BJ (cell line): ENCODE results near the gene COL2A1. TPM values are rescaled to one million over a fixed set of nuclear protein-coding genes. Genes with fewer than 3 reads are reported as not detected.

ENCODE experiments used
- CTCF ChIA-PET: fragments of 350-600 bp; formaldehyde crosslinking; extraction: SDS; loops from one replicate; lab custom pipeline; 2021; ENCODE audit warnings: antibody characterized with exemption, inconsistent platforms; lab: Yijun Ruan, JAX
- POLR2A ChIA-PET: fragments of 300-600 bp; sonication (Branson Sonifier 250); formaldehyde crosslinking; extraction: SDS; loops from one replicate; lab custom pipeline; 2021; ENCODE audit warnings: antibody characterized with exemption; lab: Charles Lee
- DNase-seq: peaks from one replicate; pipeline ENCODE4 v3.0.0-alpha.2; 2011; ENCODE audit warnings: low read depth
- H3K27me3 ChIP-seq: 2 replicates; pipeline ENCODE4 v1.6.0; 2011; ENCODE audit warnings: low read length; ENCODE audit not compliant: control insufficient read depth, insufficient read depth
- H3K36me3 ChIP-seq: 2 replicates; pipeline ENCODE4 v1.5.1; 2011; ENCODE audit warnings: low read length; ENCODE audit not compliant: control insufficient read depth, insufficient read depth
- H3K4me3 ChIP-seq: 2 replicates; pipeline ENCODE4 v1.5.1; 2011; ENCODE audit warnings: low read depth, mild to moderate bottlenecking, control low read depth, low read length
- polyA plus RNA-seq: library from polyadenylated mRNA; depleted of rRNA; stranded (reverse); fragments of >200 nt; gene quantifications from 2 replicates; pipeline ENCODE4 v1.2.3, GENCODE V29; 2011
- TF ChIP-seq, protein P1 (sequence below): IDR thresholded peaks from 2 replicates; pipeline ENCODE4 v1.5.1; 2011; ENCODE audit warnings: low read depth, mild to moderate bottlenecking, control low read depth, inconsistent platforms, low read length, moderate library complexity; ENCODE audit not compliant: insufficient read depth

The COL2A1 gene
- polyA plus RNA-seq, 1 experiment = not detected

DNA sequence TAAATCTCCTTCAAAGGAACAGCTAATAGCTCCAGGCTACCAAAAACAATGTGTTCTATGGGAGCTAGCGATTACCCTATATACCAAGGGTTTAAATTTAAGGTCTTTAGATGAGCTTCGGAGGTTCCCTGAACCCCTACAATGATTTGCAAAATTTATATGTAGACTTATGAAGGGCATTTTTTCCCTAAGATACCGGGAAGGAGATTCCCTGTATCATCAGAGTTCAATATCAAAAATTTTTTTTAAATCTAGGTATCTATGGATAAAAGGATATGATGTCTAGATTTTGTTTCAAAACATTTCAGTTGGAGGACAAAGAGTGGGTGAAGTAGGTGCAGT, 17.9 kb upstream of the COL2A1 start:
- DNase-seq = no peak
- POLR2A ChIA-PET = no interaction called here
- CTCF ChIA-PET = interaction anchor here (0.9 kb wide), 1 partner anchor 14 kb away, joined by 3 read pairs; no protein-coding TSS in a partner anchor
- H3K36me3 ChIP-seq = no peaks in the 10 kb centered on the region
- no peak overlapping the region for H3K4me3 ChIP-seq
- peaks cover 32% of the 10 kb centered on the region for H3K27me3 ChIP-seq
- TF ChIP-seq, protein P1, sequence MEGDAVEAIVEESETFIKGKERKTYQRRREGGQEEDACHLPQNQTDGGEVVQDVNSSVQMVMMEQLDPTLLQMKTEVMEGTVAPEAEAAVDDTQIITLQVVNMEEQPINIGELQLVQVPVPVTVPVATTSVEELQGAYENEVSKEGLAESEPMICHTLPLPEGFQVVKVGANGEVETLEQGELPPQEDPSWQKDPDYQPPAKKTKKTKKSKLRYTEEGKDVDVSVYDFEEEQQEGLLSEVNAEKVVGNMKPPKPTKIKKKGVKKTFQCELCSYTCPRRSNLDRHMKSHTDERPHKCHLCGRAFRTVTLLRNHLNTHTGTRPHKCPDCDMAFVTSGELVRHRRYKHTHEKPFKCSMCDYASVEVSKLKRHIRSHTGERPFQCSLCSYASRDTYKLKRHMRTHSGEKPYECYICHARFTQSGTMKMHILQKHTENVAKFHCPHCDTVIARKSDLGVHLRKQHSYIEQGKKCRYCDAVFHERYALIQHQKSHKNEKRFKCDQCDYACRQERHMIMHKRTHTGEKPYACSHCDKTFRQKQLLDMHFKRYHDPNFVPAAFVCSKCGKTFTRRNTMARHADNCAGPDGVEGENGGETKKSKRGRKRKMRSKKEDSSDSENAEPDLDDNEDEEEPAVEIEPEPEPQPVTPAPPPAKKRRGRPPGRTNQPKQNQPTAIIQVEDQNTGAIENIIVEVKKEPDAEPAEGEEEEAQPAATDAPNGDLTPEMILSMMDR = no peak

GRCh38 chr12:48021485-48022179, 17.4 kb upstream of the COL2A1 start:
- H3K36me3 ChIP-seq = no peaks in the 10 kb centered on the region
- CTCF ChIA-PET = interaction anchor here (0.9 kb wide), 1 partner anchor 14 kb away, joined by 3 read pairs; no protein-coding TSS in a partner anchor
- no peak for DNase-seq

GRCh38 chr12:48019639-48020265, 15.5 kb upstream of the COL2A1 start:
- CTCF ChIA-PET = interaction anchor here (1.1 kb wide), 1 partner anchor 9 kb away, joined by 3 read pairs; no protein-coding TSS in a partner anchor
- Histone ChIP-seq H3K4me3 (no peak overlapping the region), H3K27me3 (peaks cover 38% of the 10 kb centered on the region), H3K36me3 (no peaks in the 10 kb centered on the region)
- DNase-seq = no peak
- TF ChIP-seq, protein P1 = no peak
- POLR2A ChIA-PET = no interaction called here

More at GRCh38 chr12:48021485-48022179, 17.4 kb upstream of the COL2A1 start:
- POLR2A ChIA-PET = no interaction called here
- TF ChIP-seq, protein P1 = no peak
- Histone ChIP-seq H3K27me3 (peaks cover 33% of the 10 kb centered on the region), H3K4me3 (no peak overlapping the region)

- ChIA-PET POLR2A (no interaction called here), CTCF (interaction anchor here (0.6 kb wide), 1 partner anchor 146 kb away, joined by 3 read pairs; no protein-coding TSS in a partner anchor)
- no peak for DNase-seq
- Histone ChIP-seq H3K27me3 (peaks cover 37% of the 10 kb centered on the region), H3K36me3 (no peaks in the 10 kb centered on the region), H3K4me3 (no peak overlapping the region)
- TF ChIP-seq, protein P1 = no peak
Measured at GRCh38 chr12:48018618-48018995, 14.3 kb upstream of the COL2A1 start.

DNA sequence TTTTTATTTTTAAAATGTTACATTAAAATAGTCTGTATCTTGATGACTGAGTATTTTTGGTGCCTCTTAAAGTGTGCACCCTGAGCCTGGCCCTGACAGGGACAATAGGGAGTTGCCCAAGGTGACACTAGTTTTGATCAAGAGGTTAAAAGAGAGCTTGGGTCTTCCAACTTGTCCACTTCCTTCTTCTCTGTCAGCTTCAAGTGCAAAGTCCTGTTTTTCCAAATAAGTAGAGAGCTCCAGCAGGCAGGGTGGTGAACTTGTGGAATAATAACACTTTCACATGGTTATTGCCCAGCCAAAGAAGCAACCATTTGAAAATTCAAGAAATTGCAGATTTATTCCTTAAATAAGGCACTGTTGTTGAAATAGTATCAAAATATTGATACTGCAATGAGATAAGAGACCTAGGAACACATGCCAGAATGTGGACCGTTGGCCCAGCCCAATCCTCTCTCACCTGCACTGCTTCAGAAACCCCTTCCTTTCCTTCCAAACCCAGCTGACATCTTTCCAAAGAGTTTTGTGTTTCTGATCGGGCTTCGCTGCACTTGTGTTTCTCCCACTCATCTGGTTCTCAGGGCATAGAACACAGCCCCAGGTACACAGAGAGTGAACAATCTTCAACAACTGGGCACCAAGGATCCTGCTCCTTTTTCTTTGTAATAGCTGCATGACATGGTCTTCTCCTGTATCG, 13.8 kb upstream of the COL2A1 start:
- H3K36me3 ChIP-seq = no peaks in the 10 kb centered on the region
- no peak for DNase-seq
- no peak overlapping the region for H3K4me3 ChIP-seq
- TF ChIP-seq, protein P1 = no peak
- ChIA-PET CTCF (interaction anchor here (0.6 kb wide), 1 partner anchor 147 kb away, joined by 3 read pairs; no protein-coding TSS in a partner anchor), POLR2A (no interaction called here)
- H3K27me3 ChIP-seq = peaks cover 36% of the 10 kb centered on the region
